Measurements from ENCODE around the gene SLC1A7. TPM values are rescaled to one million over a fixed set of nuclear protein-coding genes. Genes with fewer than 3 reads are reported as not detected.

SLC1A7 gene
- total and polyA plus RNA-seq, 8 donors, result 0.08 to 0.45 (median 0.29) TPM; not detected in 5

- Histone ChIP-seq H3K4me3 (no peak overlapping the region), H3K4me1 (peaks cover 10 to 28% (median 18%) of the 10 kb centered on the region in 4 donors), H3K9me3 (no peaks in the 10 kb centered on the region), H3K27ac (no peak overlapping the region), H3K36me3 (peaks cover 0 to 2% (median 0%) of the 10 kb centered on the region in 4 donors), H3K27me3 (peaks cover 0 to 5% (median 0%) of the 10 kb centered on the region in 3 donors)
- DNase-seq, result peak in 1 of 2 donors; percentile 58
- 75 to 81% (median 77%) methylated on average over 28 to 33 of the region's 33 CpGs for WGBS, 5 donors
- TF ChIP-seq CTCF (IDR thresholded peaks at IDR 0.05), result no peak
- TF ChIP-seq EP300 (IDR thresholded peaks at IDR 0.05), result no peak
- TF ChIP-seq POLR2A (IDR thresholded peaks at IDR 0.05), result no peak
- TF ChIP-seq POLR2AphosphoS5 (IDR thresholded peaks at IDR 0.05), result no peak
- intact Hi-C loops (cut with DNase I; ENCODE audit: low total_unique reads), result no loop called here
These were observed 49.6 kb downstream of the SLC1A7 start for GRCh38 chr1:53092659-53093450.

- Histone ChIP-seq H3K27me3 (peaks cover 0 to 5% (median 0%) of the 10 kb centered on the region in 3 donors), H3K27ac (no peak overlapping the region), H3K4me3 (no peak overlapping the region), H3K9me3 (no peaks in the 10 kb centered on the region), H3K4me1 (peaks cover 10 to 28% (median 22%) of the 10 kb centered on the region in 4 donors), H3K36me3 (peaks cover 0 to 10% (median 0%) of the 10 kb centered on the region in 4 donors)
- intact Hi-C loops (cut with DNase I; ENCODE audit: low total_unique reads), result no loop called here
- TF ChIP-seq CTCF (IDR thresholded peaks at IDR 0.05) (no peak), POLR2A (IDR thresholded peaks at IDR 0.05) (no peak), EP300 (IDR thresholded peaks at IDR 0.05) (no peak), POLR2AphosphoS5 (IDR thresholded peaks at IDR 0.05) (no peak)
- DNase-seq, result peak in 1 of 2 donors; percentile 52
- 77 to 94% (median 81%) methylated on average over 21 to 26 of the region's 26 CpGs for WGBS, 5 donors
These were observed 50.4 kb downstream of the SLC1A7 start for GRCh38 chr1:53091841-53092645.

- TF ChIP-seq EP300 (IDR thresholded peaks at IDR 0.05) (no peak), CTCF (IDR thresholded peaks at IDR 0.05) (no peak), POLR2AphosphoS5 (IDR thresholded peaks at IDR 0.05) (no peak), POLR2A (IDR thresholded peaks at IDR 0.05) (no peak)
- peaks cover 0 to 5% (median 0%) of the 10 kb centered on the region in 3 donors for H3K27me3 ChIP-seq
- intact Hi-C loops (cut with DNase I; ENCODE audit: low total_unique reads), result no loop called here
- H3K9me3 ChIP-seq, result no peaks in the 10 kb centered on the region
- H3K27ac ChIP-seq, result peak overlapping the region in 2 of 5 donors; percentile 8 to 37
- H3K4me3 ChIP-seq, result no peak overlapping the region
- peaks cover 10 to 36% (median 26%) of the 10 kb centered on the region in 4 donors for H3K4me1 ChIP-seq
- peak; percentile 41 to 57 for DNase-seq
- H3K36me3 ChIP-seq, result peaks cover 0 to 26% (median 0%) of the 10 kb centered on the region in 4 donors
- WGBS, 5 donors, result 69 to 88% (median 87%) methylated on average over 6 to 37 of the region's 37 CpGs
These were observed 52.0 kb downstream of the SLC1A7 start for GRCh38 chr1:53090227-53091147.

All from stomach (tissue), 9 donors.